NCI-H345 treated with DMSO at 0.1 percent for 48 hours (cell line): ENCODE measurements around the gene ARFIP2.

Source experiments
- DNase-seq: peaks from one replicate; lab custom pipeline; 2025; ENCODE audit not compliant: unreplicated experiment; lab: John Stamatoyannopoulos, UW

The ARFIP2 gene

GRCh38 chr11:6483015-6483414, 1.9 kb upstream of the ARFIP2 start:
- DNase-seq = no peak

GRCh38 chr11:6482441-6482840, 1.3 kb upstream of the ARFIP2 start:
- no peak for DNase-seq

- DNase-seq = no peak
Measured at GRCh38 chr11:6481924-6482275, 769 bp upstream of the ARFIP2 start.

GRCh38 chr11:6480299-6480914, 724 bp downstream of the ARFIP2 start:
- no peak for DNase-seq

GRCh38 chr11:6476571-6476970, 4.6 kb downstream of the ARFIP2 start:
- no peak for DNase-seq

- DNase-seq = peak; percentile 18
Measured at GRCh38 chr11:6475936-6476335, 5.2 kb downstream of the ARFIP2 start.

- no peak for DNase-seq
Measured at GRCh38 chr11:6474806-6475500, 6.2 kb downstream of the ARFIP2 start.

GRCh38 chr11:6474413-6474792, 6.7 kb downstream of the ARFIP2 start:
- no peak for DNase-seq

GRCh38 chr11:6473451-6474412, 7.4 kb downstream of the ARFIP2 start, which contains the start of gene TRIM3:
Gene TRIM3, minus strand, starts transcription at chr11:6473941. Its CDS starts 8,246 bp downstream, at chr11:6465695.
- peak; percentile 47 for DNase-seq

GRCh38 chr11:6472934-6473333, 8.2 kb downstream of the ARFIP2 start:
- no peak for DNase-seq

GRCh38 chr11:6469599-6469998, 11.5 kb downstream of the ARFIP2 start:
- no peak for DNase-seq

GRCh38 chr11:6468712-6469495, 12.2 kb downstream of the ARFIP2 start:
- DNase-seq = peak; percentile 2

- no peak for DNase-seq
Measured at GRCh38 chr11:6459099-6459450, 22.1 kb downstream of the ARFIP2 start.

- DNase-seq = no peak
Measured at GRCh38 chr11:6458352-6459098, 22.6 kb downstream of the ARFIP2 start.

GRCh38 chr11:6457581-6458320, 23.4 kb downstream of the ARFIP2 start:
- DNase-seq = no peak

- DNase-seq = no peak
Measured at GRCh38 chr11:6456361-6457073, 24.6 kb downstream of the ARFIP2 start.

GRCh38 chr11:6455070-6455469, 26.1 kb downstream of the ARFIP2 start:
- DNase-seq = no peak

- DNase-seq = no peak
Measured at GRCh38 chr11:6453152-6453551, 28.0 kb downstream of the ARFIP2 start.

- DNase-seq = no peak
Measured at GRCh38 chr11:6452219-6452618, 28.9 kb downstream of the ARFIP2 start.
